CD4-positive, CD25-positive, alpha-beta regulatory T cell (primary cell): ENCODE measurements around the gene EARS2. TPM values are rescaled to one million over a fixed set of nuclear protein-coding genes. Genes with fewer than 3 reads are reported as not detected.
A peak's percentile ranks its signal among the peaks of the same experiment; 100 is the strongest.

ENCODE experiments used
- ATAC-seq, 2 donors: fragments of 150-1000 bp; cut with Tn5 transposase; one replicate each; pipeline ENCODE4 v1.10.0; 2021; ENCODE audit warnings: low read depth in 2 of 2, moderate number of reproducible peaks in 2 of 2, moderate library complexity in 1 of 2
- DNase-seq, 3 donors: peaks; one replicate each; pipeline versions ENCODE4 v3.0.0 to v3.0.0-alpha.2; 2012 to 2022; ENCODE audit warnings: mixed read lengths in 1 of 3
- H3K27ac ChIP-seq: one replicate; pipeline ENCODE4 v1.7.0; 2013; ENCODE audit warnings: mild to moderate bottlenecking, low read length; ENCODE audit not compliant: insufficient read depth, poor library complexity, severe bottlenecking
- H3K27me3 ChIP-seq: one replicate; pipeline ENCODE4 v1.7.0; 2013; ENCODE audit warnings: low read length; ENCODE audit not compliant: control insufficient read depth, insufficient read depth
- H3K36me3 ChIP-seq: one replicate; pipeline ENCODE4 v1.7.0; 2013; ENCODE audit warnings: mild to moderate bottlenecking, low read length, moderate library complexity; ENCODE audit not compliant: control insufficient read depth, insufficient read depth
- H3K4me1 ChIP-seq: 2 replicates; pipeline ENCODE4 v1.7.0; 2013; ENCODE audit warnings: mild to moderate bottlenecking, low read length; ENCODE audit not compliant: insufficient read depth, control insufficient read depth, poor library complexity, severe bottlenecking
- H3K4me3 ChIP-seq: one replicate; pipeline ENCODE4 v1.7.0; 2013; ENCODE audit warnings: low read depth, mild to moderate bottlenecking, low read length, moderate library complexity
- H3K9me3 ChIP-seq, 2 experiments: 1 replicate in 1 of 2; 2 replicates in 1 of 2; pipeline ENCODE4 v1.7.0; 2013; ENCODE audit warnings: low read length in 2 of 2, mild to moderate bottlenecking in 1 of 2, moderate library complexity in 1 of 2; ENCODE audit not compliant: control insufficient read depth in 2 of 2
- H3K27ac Mint-ChIP-seq, 3 donors: one replicate each; pipeline ENCODE4 v1.8.0; 2020 to 2022; ENCODE audit warnings: mild to moderate bottlenecking in 3 of 3, mixed read lengths in 3 of 3, moderate library complexity in 2 of 3
- H3K27me3 Mint-ChIP-seq: one replicate; pipeline ENCODE4 v1.8.0; 2022; ENCODE audit warnings: mild to moderate bottlenecking, mixed read lengths
- H3K36me3 Mint-ChIP-seq: one replicate; pipeline ENCODE4 v1.8.0; 2020; ENCODE audit warnings: mixed read lengths
- H3K4me1 Mint-ChIP-seq, 4 donors: one replicate each; pipeline ENCODE4 v1.8.0; 2020 to 2022; ENCODE audit warnings: mixed read lengths in 4 of 4, mild to moderate bottlenecking in 1 of 4
- H3K4me3 Mint-ChIP-seq, 4 donors: one replicate each; pipeline ENCODE4 v1.8.0; 2020 to 2022; ENCODE audit warnings: mild to moderate bottlenecking in 4 of 4, mixed read lengths in 4 of 4, moderate library complexity in 3 of 4
- H3K9me3 Mint-ChIP-seq, 7 donors: one replicate each; pipeline ENCODE4 v1.8.0; 2020 to 2022; ENCODE audit warnings: mixed read lengths in 7 of 7, mild to moderate bottlenecking in 3 of 7, moderate library complexity in 2 of 7
- polyA plus RNA-seq, 4 donors: library from polyadenylated mRNA; unstranded; fragments of 300-500 nt; fragmentation: Illumina TruSeq; gene quantifications; one replicate each; pipeline ENCODE4 v1.2.3, GENCODE V29; 2021
- total RNA-seq: library from RNA; stranded (reverse); gene quantifications from one replicate; pipeline ENCODE4 v1.2.3, GENCODE V29; 2022

The EARS2 gene
- total and polyA plus RNA-seq, 5 donors from 2014 or later: 9.5 to 13.5 (median 11.2) TPM

DNA sequence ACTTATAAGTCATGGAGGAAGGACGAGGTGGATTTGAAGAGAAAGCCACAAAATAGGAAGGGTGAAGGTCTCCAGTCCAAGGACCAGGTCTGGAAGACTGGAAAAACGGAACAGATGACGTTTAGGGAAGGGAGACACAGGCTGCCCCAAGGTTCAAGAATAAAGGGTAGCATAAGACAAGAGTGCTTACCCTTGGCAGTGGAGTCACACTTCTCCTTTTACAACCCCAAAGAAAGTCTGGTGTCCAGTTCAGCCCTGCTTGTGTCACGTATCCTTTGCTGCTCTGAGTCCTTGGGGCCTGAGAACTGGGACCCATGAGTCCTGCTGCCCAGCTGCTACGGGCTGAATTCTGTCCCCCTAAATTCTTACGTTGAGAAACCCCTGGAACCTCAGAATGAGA is 33.8 kb downstream of the EARS2 start:
- no peak overlapping the region for H3K4me3 ChIP-seq
- DNase-seq (no peak), ATAC-seq (no peak)
- no peak overlapping the region for H3K27ac ChIP-seq
- H3K9me3 ChIP-seq: no peaks in the 10 kb centered on the region
- Mint-ChIP-seq H3K27ac (peak overlapping the region in 1 of 3 donors; percentile 64), H3K27me3 (no peaks in the 10 kb centered on the region), H3K4me1 (peaks cover 0 to 4% (median 2%) of the 10 kb centered on the region in 4 donors), H3K9me3 (peaks cover 0 to 1% (median 0%) of the 10 kb centered on the region in 7 donors), H3K4me3 (no peak overlapping the region), H3K36me3 (peaks cover 38% of the 10 kb centered on the region)
- H3K4me1 ChIP-seq: no peaks in the 10 kb centered on the region
- no peaks in the 10 kb centered on the region for H3K27me3 ChIP-seq
- peaks cover 35% of the 10 kb centered on the region for H3K36me3 ChIP-seq

DNA sequence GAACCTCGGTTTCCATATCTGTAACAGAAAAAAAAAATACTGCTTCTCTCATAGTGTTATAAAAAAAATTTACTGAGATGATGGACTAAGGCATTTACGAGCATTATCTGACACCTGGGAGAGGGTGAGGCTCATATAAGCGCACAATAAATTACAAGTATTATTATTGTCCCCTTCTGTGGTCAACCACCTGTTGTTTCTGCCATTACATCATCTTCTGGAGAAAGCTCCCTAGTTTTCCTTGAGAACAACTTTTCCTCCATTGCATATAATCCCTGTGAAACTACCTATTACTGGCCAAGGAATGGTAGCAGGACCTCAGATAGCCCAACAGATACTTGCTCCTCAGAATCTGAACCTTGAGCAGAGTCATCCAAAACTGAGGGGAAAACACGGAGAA is 35.2 kb downstream of the EARS2 start:
- Mint-ChIP-seq H3K36me3 (peaks cover 35% of the 10 kb centered on the region), H3K9me3 (peaks cover 0 to 1% (median 0%) of the 10 kb centered on the region in 7 donors), H3K27me3 (no peaks in the 10 kb centered on the region), H3K4me3 (no peak overlapping the region), H3K4me1 (peaks cover 0 to 7% (median 4%) of the 10 kb centered on the region in 4 donors), H3K27ac (no peak overlapping the region)
- DNase-seq (no peak), ATAC-seq (no peak)
- H3K9me3 ChIP-seq: no peaks in the 10 kb centered on the region
- no peak overlapping the region for H3K27ac ChIP-seq
- H3K4me3 ChIP-seq: no peak overlapping the region
- H3K27me3 ChIP-seq: no peaks in the 10 kb centered on the region
- peaks cover 32% of the 10 kb centered on the region for H3K36me3 ChIP-seq
- no peaks in the 10 kb centered on the region for H3K4me1 ChIP-seq

DNA sequence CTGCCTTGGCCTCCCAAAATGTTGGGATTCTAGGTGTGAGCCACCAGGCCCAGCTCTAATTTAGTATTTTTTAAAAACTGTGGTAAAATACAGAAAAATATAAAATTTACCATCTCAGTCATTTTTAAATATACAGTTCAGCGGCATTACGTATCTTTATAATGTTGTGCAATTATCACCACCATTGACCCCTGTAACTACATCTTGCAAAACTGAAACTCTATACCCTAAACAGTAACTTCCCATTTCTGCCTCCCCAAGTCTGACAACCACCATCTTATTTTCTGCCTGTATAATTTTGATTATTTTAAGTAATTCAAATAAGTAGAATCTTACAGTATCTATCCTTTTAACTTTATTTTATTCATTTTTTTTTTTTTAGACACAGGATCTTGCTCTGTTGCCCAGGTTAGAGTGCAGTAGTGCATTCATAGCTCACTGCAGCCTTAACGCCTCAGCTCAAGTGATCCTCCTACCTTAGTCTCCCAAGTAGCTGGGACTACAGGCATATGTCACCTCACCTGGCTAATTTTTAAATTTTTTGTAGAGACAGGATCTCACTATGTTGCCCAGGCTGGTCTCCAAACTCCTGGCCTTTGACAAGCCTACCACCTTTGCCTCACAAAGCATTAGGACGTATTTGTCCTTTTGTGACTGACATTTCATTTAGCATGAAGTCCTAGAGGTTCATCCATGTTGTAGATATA is 36.0 kb downstream of the EARS2 start:
- Mint-ChIP-seq H3K36me3 (peaks cover 35% of the 10 kb centered on the region), H3K27me3 (no peaks in the 10 kb centered on the region), H3K4me1 (peaks cover 0 to 15% (median 10%) of the 10 kb centered on the region in 4 donors), H3K9me3 (peaks cover 0 to 1% (median 0%) of the 10 kb centered on the region in 7 donors), H3K4me3 (no peak overlapping the region), H3K27ac (peak overlapping the region in 1 of 3 donors; percentile 29)
- Histone ChIP-seq H3K27me3 (no peaks in the 10 kb centered on the region), H3K4me3 (no peak overlapping the region), H3K4me1 (peaks cover 8% of the 10 kb centered on the region), H3K27ac (no peak overlapping the region), H3K9me3 (no peaks in the 10 kb centered on the region), H3K36me3 (peaks cover 32% of the 10 kb centered on the region)
- DNase-seq (no peak), ATAC-seq (no peak)

- peaks cover 15% of the 10 kb centered on the region for H3K4me1 ChIP-seq
- Mint-ChIP-seq H3K36me3 (peaks cover 35% of the 10 kb centered on the region), H3K9me3 (peaks cover 0 to 1% (median 0%) of the 10 kb centered on the region in 7 donors), H3K4me1 (peaks cover 0 to 21% (median 15%) of the 10 kb centered on the region in 4 donors), H3K27ac (peak overlapping the region in 1 of 3 donors; percentile 20), H3K4me3 (no peak overlapping the region), H3K27me3 (no peaks in the 10 kb centered on the region)
- ATAC-seq (no peak), DNase-seq (no peak)
- H3K4me3 ChIP-seq: no peak overlapping the region
- H3K27me3 ChIP-seq: no peaks in the 10 kb centered on the region
- no peak overlapping the region for H3K27ac ChIP-seq
- peaks cover 32% of the 10 kb centered on the region for H3K36me3 ChIP-seq
- no peaks in the 10 kb centered on the region for H3K9me3 ChIP-seq
Observed at GRCh38 chr16:23520500-23520899, 36.6 kb downstream of the EARS2 start.

- Histone ChIP-seq H3K4me1 (peaks cover 27% of the 10 kb centered on the region), H3K27me3 (no peaks in the 10 kb centered on the region), H3K27ac (no peak overlapping the region), H3K9me3 (no peaks in the 10 kb centered on the region), H3K4me3 (no peak overlapping the region), H3K36me3 (peaks cover 25% of the 10 kb centered on the region)
- H3K4me3 Mint-ChIP-seq: no peak overlapping the region
- H3K36me3 Mint-ChIP-seq: peaks cover 25% of the 10 kb centered on the region
- H3K27me3 Mint-ChIP-seq: no peaks in the 10 kb centered on the region
- peaks cover 0 to 1% (median 0%) of the 10 kb centered on the region in 7 donors for H3K9me3 Mint-ChIP-seq
- no peak for DNase-seq
- no peak for ATAC-seq
- H3K27ac Mint-ChIP-seq: peak overlapping the region in 1 of 3 donors; percentile 18
- H3K4me1 Mint-ChIP-seq: peaks cover 0 to 31% (median 25%) of the 10 kb centered on the region in 4 donors
Observed at GRCh38 chr16:23519282-23519681, 37.9 kb downstream of the EARS2 start.

DNA sequence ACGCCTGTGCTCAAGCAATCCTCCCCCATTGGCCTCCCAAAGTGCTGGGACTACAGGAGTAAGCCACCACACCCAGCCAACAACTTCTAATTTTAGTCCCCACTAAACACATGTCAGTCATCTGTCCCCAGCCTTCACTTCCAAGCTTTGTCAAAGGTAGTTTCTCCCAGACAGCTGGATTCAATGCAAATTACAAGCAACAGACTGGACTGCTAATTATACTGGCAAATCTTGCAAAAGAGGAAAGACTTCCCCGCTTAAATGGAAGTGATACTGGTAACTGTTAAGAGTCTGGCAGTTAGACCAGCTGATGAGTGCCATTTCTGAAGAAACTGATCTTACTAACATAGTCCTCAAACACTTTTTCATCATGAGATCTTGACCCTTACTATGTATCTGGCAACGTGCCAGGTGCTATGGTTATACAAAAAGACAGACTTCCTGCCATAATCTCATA is 38.7 kb downstream of the EARS2 start:
- Mint-ChIP-seq H3K9me3 (peaks cover 0 to 1% (median 0%) of the 10 kb centered on the region in 7 donors), H3K27me3 (no peaks in the 10 kb centered on the region), H3K27ac (no peak overlapping the region), H3K4me3 (no peak overlapping the region), H3K36me3 (peaks cover 18% of the 10 kb centered on the region), H3K4me1 (peaks cover 0 to 38% (median 27%) of the 10 kb centered on the region in 4 donors)
- H3K4me3 ChIP-seq: no peak overlapping the region
- ATAC-seq (no peak), DNase-seq (no peak)
- H3K27me3 ChIP-seq: no peaks in the 10 kb centered on the region
- no peaks in the 10 kb centered on the region for H3K9me3 ChIP-seq
- peaks cover 34% of the 10 kb centered on the region for H3K4me1 ChIP-seq
- peaks cover 17% of the 10 kb centered on the region for H3K36me3 ChIP-seq
- no peak overlapping the region for H3K27ac ChIP-seq

GRCh38 chr16:23516366-23517137 is 40.6 kb downstream of the EARS2 start:
- Mint-ChIP-seq H3K4me1 (peaks cover 0 to 44% (median 30%) of the 10 kb centered on the region in 4 donors), H3K4me3 (peak overlapping the region in 2 of 4 donors; percentile 17 to 26)

More at GRCh38 chr16:23516366-23517137, 40.6 kb downstream of the EARS2 start:
- no peaks in the 10 kb centered on the region for H3K9me3 ChIP-seq
- peaks cover 34% of the 10 kb centered on the region for H3K4me1 ChIP-seq
- Mint-ChIP-seq H3K9me3 (peaks cover 0 to 1% (median 0%) of the 10 kb centered on the region in 7 donors), H3K36me3 (peaks cover 2% of the 10 kb centered on the region), H3K27ac (peak overlapping the region in 2 of 3 donors; percentile 34 to 65), H3K27me3 (no peaks in the 10 kb centered on the region)
- peaks cover 5% of the 10 kb centered on the region for H3K36me3 ChIP-seq
- no peaks in the 10 kb centered on the region for H3K27me3 ChIP-seq
- no peak overlapping the region for H3K4me3 ChIP-seq
- ATAC-seq (peak in 1 of 2 donors; percentile 34), DNase-seq (no peak)
- H3K27ac ChIP-seq: peak overlapping the region; percentile 14
